Right hindlimb (tissue), 1 donor: ENCODE data around the gene TRIM46.
"Not testable (repeated sequence)": the region's sequence is repeated elsewhere in the genome, so short reads cannot be mapped to it uniquely, and the experiment has no call there.

Experiments used
- DNase-seq: peaks from one replicate; pipeline ENCODE4 v3.0.0-alpha.2; 2018

The TRIM46 gene

GRCh38 chr1:155233502-155233901 lies 59.9 kb downstream of the TRIM46 start:
- not testable (repeated sequence) for DNase-seq
